ENCODE results near the gene NUDC.
A peak's percentile ranks its signal among the peaks of the same experiment; 100 is the strongest.

The NUDC gene

GRCh38 chr1:26900001-26900814 lies 21.3 kb upstream of the NUDC start, which contains the start of gene GPATCH3:
TSS of gene GPATCH3 (minus strand) at chr1:26900467. CDS start at chr1:26900442, 25 bp downstream.
- no peak for TF ChIP-seq CTCF (IDR thresholded peaks at IDR 0.05; ENCODE audit: control insufficient read depth, insufficient read depth, low read depth, low read length, missing control alignments)
- peak; percentile 73 for DNase-seq (ENCODE audit: low read depth)
- H3K4me3 ChIP-seq (ENCODE audit: control insufficient read depth, low read depth, low read length): peak within 1 kb of the TSS; percentile 70

GRCh38 chr1:26900815-26901511 lies 20.6 kb upstream of the NUDC start:
- no peak for TF ChIP-seq CTCF (IDR thresholded peaks at IDR 0.05; ENCODE audit: control insufficient read depth, insufficient read depth, low read depth, low read length, missing control alignments)
- DNase-seq (ENCODE audit: low read depth): no peak
- H3K4me3 ChIP-seq (ENCODE audit: control insufficient read depth, low read depth, low read length): peak overlapping the region; percentile 70

GRCh38 chr1:26907071-26907917 lies 14.2 kb upstream of the NUDC start:
- TF ChIP-seq CTCF (IDR thresholded peaks at IDR 0.05; ENCODE audit: control insufficient read depth, insufficient read depth, low read depth, low read length, missing control alignments): no peak
- H3K4me3 ChIP-seq (ENCODE audit: control insufficient read depth, low read depth, low read length): no peak overlapping the region
- peak; percentile 70 for DNase-seq (ENCODE audit: low read depth)

GRCh38 chr1:26909951-26910342 lies 11.6 kb upstream of the NUDC start:
- TF ChIP-seq CTCF (IDR thresholded peaks at IDR 0.05; ENCODE audit: control insufficient read depth, insufficient read depth, low read depth, low read length, missing control alignments): no peak
- DNase-seq (ENCODE audit: low read depth): no peak
- H3K4me3 ChIP-seq (ENCODE audit: control insufficient read depth, low read depth, low read length): no peak overlapping the region

- no peak for TF ChIP-seq CTCF (IDR thresholded peaks at IDR 0.05; ENCODE audit: control insufficient read depth, insufficient read depth, low read depth, low read length, missing control alignments)
- DNase-seq (ENCODE audit: low read depth): no peak
- H3K4me3 ChIP-seq (ENCODE audit: control insufficient read depth, low read depth, low read length): no peak overlapping the region
Measured at GRCh38 chr1:26910343-26911160, 11.0 kb upstream of the NUDC start.

All from AG09309 (cell line).